IMR-90 (cell line): Measurements from ENCODE around the gene ARMH1.

ENCODE experiments used
- BHLHE40 ChIP-seq: fragments of 150-350 bp; IDR thresholded peaks from 2 replicates; pipeline ENCODE4 v1.6.1; 2016; ENCODE audit warnings: mild to moderate bottlenecking, low read depth, low read length
- MAZ ChIP-seq: IDR thresholded peaks from 2 replicates; pipeline ENCODE4 v1.6.1; 2012; ENCODE audit warnings: low read depth, mild to moderate bottlenecking, low read length, improper control_type of control experiment, moderate library complexity, borderline replicate concordance
- POLR2A ChIP-seq: IDR thresholded peaks from 2 replicates; pipeline ENCODE4 v1.6.1; 2012; ENCODE audit warnings: mild to moderate bottlenecking, low read depth, low read length
- RAD21 ChIP-seq: IDR thresholded peaks from 2 replicates; pipeline ENCODE4 v1.6.1; 2012; ENCODE audit warnings: low read length, improper control_type of control experiment
- TF ChIP-seq, protein P1 (sequence below): conservative IDR thresholded peaks from 2 replicates; pipeline ENCODE4 v1.5.1; 2012; ENCODE audit warnings: mild to moderate bottlenecking, low read depth, low read length, improper control_type of control experiment
- TF ChIP-seq, protein P2 (sequence below): fragments of 150-350 bp; IDR thresholded peaks from 2 replicates; pipeline ENCODE4 v1.6.1; 2016; ENCODE audit warnings: low read depth, mild to moderate bottlenecking, low read length, moderate library complexity, borderline replicate concordance

DNA sequence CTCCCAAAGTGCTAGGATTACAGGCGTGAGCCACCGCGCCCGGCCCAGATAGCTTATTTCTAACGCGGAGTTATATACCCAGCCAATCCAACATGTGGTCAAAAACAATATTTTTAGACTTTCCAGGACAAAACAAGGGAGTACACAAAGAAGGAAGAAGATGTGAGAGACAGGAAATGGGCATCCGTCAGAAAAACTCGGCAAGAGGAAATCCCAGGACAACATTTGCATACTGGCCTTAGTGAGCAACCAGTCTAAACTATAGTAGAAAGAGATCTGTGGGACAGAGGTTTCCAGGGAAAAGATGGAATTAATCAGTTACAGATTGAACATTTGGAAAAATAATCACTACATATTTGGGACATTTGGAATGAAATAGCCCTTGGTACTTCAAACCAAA, 11.4 kb downstream of the ARMH1 start:
- TF ChIP-seq, protein P1, sequence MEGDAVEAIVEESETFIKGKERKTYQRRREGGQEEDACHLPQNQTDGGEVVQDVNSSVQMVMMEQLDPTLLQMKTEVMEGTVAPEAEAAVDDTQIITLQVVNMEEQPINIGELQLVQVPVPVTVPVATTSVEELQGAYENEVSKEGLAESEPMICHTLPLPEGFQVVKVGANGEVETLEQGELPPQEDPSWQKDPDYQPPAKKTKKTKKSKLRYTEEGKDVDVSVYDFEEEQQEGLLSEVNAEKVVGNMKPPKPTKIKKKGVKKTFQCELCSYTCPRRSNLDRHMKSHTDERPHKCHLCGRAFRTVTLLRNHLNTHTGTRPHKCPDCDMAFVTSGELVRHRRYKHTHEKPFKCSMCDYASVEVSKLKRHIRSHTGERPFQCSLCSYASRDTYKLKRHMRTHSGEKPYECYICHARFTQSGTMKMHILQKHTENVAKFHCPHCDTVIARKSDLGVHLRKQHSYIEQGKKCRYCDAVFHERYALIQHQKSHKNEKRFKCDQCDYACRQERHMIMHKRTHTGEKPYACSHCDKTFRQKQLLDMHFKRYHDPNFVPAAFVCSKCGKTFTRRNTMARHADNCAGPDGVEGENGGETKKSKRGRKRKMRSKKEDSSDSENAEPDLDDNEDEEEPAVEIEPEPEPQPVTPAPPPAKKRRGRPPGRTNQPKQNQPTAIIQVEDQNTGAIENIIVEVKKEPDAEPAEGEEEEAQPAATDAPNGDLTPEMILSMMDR = no peak
- no peak for TF ChIP-seq POLR2A
- no peak for TF ChIP-seq BHLHE40
- no peak for TF ChIP-seq RAD21
- no peak for TF ChIP-seq MAZ
- TF ChIP-seq, protein P2, sequence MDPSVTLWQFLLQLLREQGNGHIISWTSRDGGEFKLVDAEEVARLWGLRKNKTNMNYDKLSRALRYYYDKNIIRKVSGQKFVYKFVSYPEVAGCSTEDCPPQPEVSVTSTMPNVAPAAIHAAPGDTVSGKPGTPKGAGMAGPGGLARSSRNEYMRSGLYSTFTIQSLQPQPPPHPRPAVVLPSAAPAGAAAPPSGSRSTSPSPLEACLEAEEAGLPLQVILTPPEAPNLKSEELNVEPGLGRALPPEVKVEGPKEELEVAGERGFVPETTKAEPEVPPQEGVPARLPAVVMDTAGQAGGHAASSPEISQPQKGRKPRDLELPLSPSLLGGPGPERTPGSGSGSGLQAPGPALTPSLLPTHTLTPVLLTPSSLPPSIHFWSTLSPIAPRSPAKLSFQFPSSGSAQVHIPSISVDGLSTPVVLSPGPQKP = no peak
